ENCODE measurements around the gene OCLN. TPM values are rescaled to one million over a fixed set of nuclear protein-coding genes. Genes with fewer than 3 reads are reported as not detected.
A peak's percentile ranks its signal among the peaks of the same experiment; 100 is the strongest.

Gene OCLN
- total RNA-seq, 1 donor from 2014 or later, result 76.9 TPM

- no peaks in the 10 kb centered on the region for H3K27me3 ChIP-seq (ENCODE audit: control insufficient read depth, insufficient read depth, low read length)
- no peak for DNase-seq (ENCODE audit: low read depth)
- H3K36me3 ChIP-seq (ENCODE audit: control insufficient read depth, insufficient read depth, low read length), result no peaks in the 10 kb centered on the region
- H3K4me3 ChIP-seq (ENCODE audit: low read depth, low read length), result no peak overlapping the region
- no peak for FAIRE-seq
- no peak for TF ChIP-seq CTCF (IDR thresholded peaks at IDR 0.05; ENCODE audit: insufficient read depth, low read length, severe bottlenecking)
Measured at GRCh38 chr5:69522035-69522434, 29.4 kb downstream of the OCLN start.

GRCh38 chr5:69525490-69525889 is 32.9 kb downstream of the OCLN start:
- no peak for FAIRE-seq
- Histone ChIP-seq H3K27me3 (ENCODE audit: control insufficient read depth, insufficient read depth, low read length) (no peaks in the 10 kb centered on the region), H3K4me3 (ENCODE audit: low read depth, low read length) (no peak overlapping the region), H3K36me3 (ENCODE audit: control insufficient read depth, insufficient read depth, low read length) (no peaks in the 10 kb centered on the region)
- no peak for DNase-seq (ENCODE audit: low read depth)
- no peak for TF ChIP-seq CTCF (IDR thresholded peaks at IDR 0.05; ENCODE audit: insufficient read depth, low read length, severe bottlenecking)

DNA sequence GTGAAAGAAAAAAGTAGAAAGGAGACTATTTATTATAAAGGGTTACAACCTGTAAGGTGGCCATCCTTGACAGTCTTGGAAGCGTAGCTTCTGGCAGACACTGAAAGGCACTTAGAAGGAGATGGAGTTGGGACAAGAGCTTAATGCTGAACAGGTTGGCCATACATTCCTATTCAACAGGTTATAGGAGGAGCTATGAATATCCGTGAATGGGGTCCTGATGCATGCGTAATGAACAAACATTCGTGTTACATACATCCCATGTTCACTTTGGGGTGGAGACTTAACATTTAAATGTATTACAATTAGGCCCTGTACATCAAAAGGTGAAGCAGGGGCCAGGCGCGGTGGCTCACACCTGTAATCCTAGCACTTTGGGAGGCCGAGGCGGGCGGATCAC is 34.1 kb downstream of the OCLN start:
- FAIRE-seq (no peak), DNase-seq (ENCODE audit: low read depth) (no peak)
- H3K4me3 ChIP-seq (ENCODE audit: low read depth, low read length), result no peak overlapping the region
- no peaks in the 10 kb centered on the region for H3K36me3 ChIP-seq (ENCODE audit: control insufficient read depth, insufficient read depth, low read length)
- TF ChIP-seq CTCF (IDR thresholded peaks at IDR 0.05; ENCODE audit: insufficient read depth, low read length, severe bottlenecking), result no peak
- no peaks in the 10 kb centered on the region for H3K27me3 ChIP-seq (ENCODE audit: control insufficient read depth, insufficient read depth, low read length)

DNA sequence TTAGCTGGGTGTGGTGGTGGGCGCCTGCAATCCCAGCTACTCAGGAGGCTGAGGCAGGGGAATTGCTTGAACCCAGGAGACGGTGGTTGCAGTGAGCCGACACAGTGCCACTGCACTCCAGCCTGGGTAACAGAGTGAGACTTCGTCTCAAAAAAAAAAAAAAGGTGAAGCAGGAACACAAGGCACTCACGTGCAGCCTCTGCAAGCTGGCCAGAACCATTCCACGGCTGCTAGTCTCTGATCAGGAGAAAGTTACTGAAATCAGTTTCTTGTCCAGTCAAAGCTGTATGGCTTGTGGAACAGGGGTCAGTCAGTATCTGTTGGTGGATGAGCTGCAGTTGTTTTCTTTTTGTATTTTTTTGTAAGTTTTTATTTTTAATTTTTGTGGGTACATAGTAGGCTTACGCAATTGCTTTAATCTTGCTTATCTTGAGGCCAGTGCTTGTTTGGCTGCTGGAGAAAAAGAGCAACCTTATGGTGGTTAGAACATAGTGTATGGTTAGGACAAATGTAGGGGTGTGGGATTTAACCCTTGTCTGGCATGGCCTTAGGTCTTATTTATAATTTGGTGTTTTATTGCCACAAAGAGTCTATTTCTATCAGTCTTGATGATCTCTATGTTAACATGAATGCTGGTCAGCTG is 34.7 kb downstream of the OCLN start:
- DNase-seq (ENCODE audit: low read depth) (no peak), FAIRE-seq (no peak)
- no peak for TF ChIP-seq CTCF (IDR thresholded peaks at IDR 0.05; ENCODE audit: insufficient read depth, low read length, severe bottlenecking)
- H3K36me3 ChIP-seq (ENCODE audit: control insufficient read depth, insufficient read depth, low read length), result no peaks in the 10 kb centered on the region
- H3K27me3 ChIP-seq (ENCODE audit: control insufficient read depth, insufficient read depth, low read length), result no peaks in the 10 kb centered on the region
- H3K4me3 ChIP-seq (ENCODE audit: low read depth, low read length), result no peak overlapping the region

DNA sequence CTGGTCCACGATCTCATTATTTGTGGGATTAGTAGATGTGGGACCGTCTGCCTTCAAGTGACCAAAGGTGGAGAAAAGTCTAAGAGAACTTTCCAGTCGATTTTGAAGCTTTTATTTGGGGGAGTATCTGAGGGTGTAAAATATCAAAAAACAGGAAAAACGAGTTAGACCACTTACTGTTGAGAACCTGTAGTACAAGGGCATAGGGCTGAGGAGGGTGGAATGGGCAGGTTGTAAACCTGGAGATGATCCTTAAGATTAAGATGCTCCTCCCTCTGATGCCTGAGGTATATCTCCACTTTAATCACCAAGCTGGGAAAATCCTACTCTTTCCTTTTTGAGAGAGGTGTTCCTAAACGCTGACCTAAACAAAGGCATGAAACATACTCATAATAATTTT is 35.4 kb downstream of the OCLN start:
- peak; percentile 53 for DNase-seq (ENCODE audit: low read depth)
- TF ChIP-seq CTCF (IDR thresholded peaks at IDR 0.05; ENCODE audit: insufficient read depth, low read length, severe bottlenecking), result no peak
- no peak overlapping the region for H3K4me3 ChIP-seq (ENCODE audit: low read depth, low read length)
- no peaks in the 10 kb centered on the region for H3K27me3 ChIP-seq (ENCODE audit: control insufficient read depth, insufficient read depth, low read length)
- FAIRE-seq, result no peak
- H3K36me3 ChIP-seq (ENCODE audit: control insufficient read depth, insufficient read depth, low read length), result no peaks in the 10 kb centered on the region

- DNase-seq (ENCODE audit: low read depth), result no peak
- no peaks in the 10 kb centered on the region for H3K36me3 ChIP-seq (ENCODE audit: control insufficient read depth, insufficient read depth, low read length)
- TF ChIP-seq CTCF (IDR thresholded peaks at IDR 0.05; ENCODE audit: insufficient read depth, low read length, severe bottlenecking), result no peak
- FAIRE-seq, result no peak
- H3K27me3 ChIP-seq (ENCODE audit: control insufficient read depth, insufficient read depth, low read length), result no peaks in the 10 kb centered on the region
- no peak overlapping the region for H3K4me3 ChIP-seq (ENCODE audit: low read depth, low read length)
Measured at GRCh38 chr5:69528609-69529008, 36.0 kb downstream of the OCLN start.

All from bronchial epithelial cell (primary cell).